Naive thymus-derived CD4-positive, alpha-beta T cell (primary cell): Measurements from ENCODE around the gene UIMC1. TPM values are rescaled to one million over a fixed set of nuclear protein-coding genes. Genes with fewer than 3 reads are reported as not detected.

Experiments
- ATAC-seq: fragments of 150-1000 bp; cut with Tn5 transposase; 2 replicates; pipeline ENCODE4 v1.10.0; 2021; ENCODE audit warnings: mild to moderate bottlenecking, moderate library complexity
- CTCF ChIA-PET: fragments of 350-600 bp; sonication (Branson Sonifier 250); formaldehyde crosslinking; loops from one replicate; lab custom pipeline; 2021; ENCODE audit warnings: antibody characterized with exemption; lab: Charles Lee
- POLR2A ChIA-PET: fragments of 350-600 bp; sonication (Branson Sonifier 250); formaldehyde crosslinking; loops from one replicate; lab custom pipeline; 2021; ENCODE audit warnings: antibody characterized with exemption, inconsistent platforms; lab: Charles Lee
- DNase-seq, 9 donors: peaks; one replicate each; pipeline versions ENCODE4 v3.0.0 to v3.0.0-alpha.2; 2020 to 2022; ENCODE audit warnings: mixed read lengths in 1 of 9
- H3K27ac ChIP-seq: one replicate; pipeline ENCODE4 v1.7.0; 2013; ENCODE audit warnings: mild to moderate bottlenecking, low read depth, low read length, moderate library complexity
- H3K27me3 ChIP-seq, 2 donors: one replicate each; pipeline ENCODE4 v1.7.0; 2013; ENCODE audit warnings: low read length in 2 of 2, mild to moderate bottlenecking in 2 of 2, moderate library complexity in 2 of 2; ENCODE audit not compliant: control insufficient read depth in 2 of 2, insufficient read depth in 2 of 2
- H3K36me3 ChIP-seq, 3 experiments: 1 replicate in 2 of 3; 2 replicates in 1 of 3; pipeline ENCODE4 v1.7.0; 2013; ENCODE audit warnings: low read length in 3 of 3, mild to moderate bottlenecking in 3 of 3, moderate library complexity in 1 of 3; ENCODE audit not compliant: insufficient read depth in 3 of 3, control insufficient read depth in 2 of 3
- H3K4me1 ChIP-seq, 2 donors: one replicate each; pipeline ENCODE4 v1.7.0; 2013; ENCODE audit warnings: low read length in 2 of 2, mild to moderate bottlenecking in 2 of 2, moderate library complexity in 1 of 2; ENCODE audit not compliant: control insufficient read depth in 2 of 2, insufficient read depth in 2 of 2
- H3K4me3 ChIP-seq: 2 replicates; pipeline ENCODE4 v1.7.0; 2013; ENCODE audit warnings: mild to moderate bottlenecking, low read length
- H3K9me3 ChIP-seq, 3 experiments: 1 replicate in 2 of 3; 2 replicates in 1 of 3; pipeline ENCODE4 v1.7.0; 2013; ENCODE audit warnings: low read length in 3 of 3; ENCODE audit not compliant: control insufficient read depth in 2 of 3
- H3K27ac Mint-ChIP-seq, 9 donors: one replicate each; pipeline ENCODE4 v1.8.0; 2020 to 2022; ENCODE audit warnings: mixed read lengths in 9 of 9, mild to moderate bottlenecking in 8 of 9, moderate library complexity in 5 of 9, inconsistent platforms in 2 of 9
- H3K27me3 Mint-ChIP-seq, 5 donors: one replicate each; pipeline ENCODE4 v1.8.0; 2021 to 2022; ENCODE audit warnings: mixed read lengths in 5 of 5, mild to moderate bottlenecking in 1 of 5
- H3K36me3 Mint-ChIP-seq, 5 donors: one replicate each; pipeline ENCODE4 v1.8.0; 2020 to 2022; ENCODE audit warnings: mixed read lengths in 5 of 5, mild to moderate bottlenecking in 3 of 5, inconsistent platforms in 1 of 5
- H3K4me1 Mint-ChIP-seq, 7 donors: one replicate each; pipeline ENCODE4 v1.8.0; 2020 to 2022; ENCODE audit warnings: mixed read lengths in 7 of 7, mild to moderate bottlenecking in 3 of 7, inconsistent platforms in 1 of 7
- H3K4me3 Mint-ChIP-seq, 10 donors: one replicate each; pipeline ENCODE4 v1.8.0; 2020 to 2022; ENCODE audit warnings: mild to moderate bottlenecking in 10 of 10, mixed read lengths in 10 of 10, moderate library complexity in 6 of 10, inconsistent platforms in 2 of 10
- H3K9me3 Mint-ChIP-seq, 11 donors: one replicate each; pipeline ENCODE4 v1.8.0; 2020 to 2022; ENCODE audit warnings: mixed read lengths in 11 of 11, mild to moderate bottlenecking in 4 of 11, inconsistent platforms in 1 of 11, moderate library complexity in 1 of 11
- intact Hi-C, 2 donors: fragments of 100-400 bp; cut with micrococcal nuclease; formaldehyde crosslinking; loops; one replicate each; pipeline ENCODE4 v1.15.1; 2023
- polyA plus RNA-seq, 2 donors: library from polyadenylated mRNA; unstranded; fragments of 300-500 nt; fragmentation: Illumina TruSeq; gene quantifications; one replicate each; pipeline ENCODE4 v1.2.3, GENCODE V29; 2021
- total RNA-seq, 6 experiments: library from RNA in 5 of 6; stranded (reverse) in 5 of 6; gene quantifications; 1 replicate in 5 of 6; 2 replicates in 1 of 6; pipeline ENCODE4 v1.2.3 and lab custom pipeline; 2021 to 2026

Gene UIMC1
- total and polyA plus RNA-seq, 7 experiments from 2014 or later: 17.5 to 60.8 (median 56.8) TPM

- ATAC-seq: no peak
- Mint-ChIP-seq H3K9me3 (no peaks in the 10 kb centered on the region), H3K36me3 (peaks cover 7 to 22% (median 12%) of the 10 kb centered on the region in 5 donors), H3K4me1 (peaks cover 8 to 28% (median 18%) of the 10 kb centered on the region in 7 donors), H3K4me3 (no peak overlapping the region), H3K27me3 (peaks cover 0 to 9% (median 0%) of the 10 kb centered on the region in 5 donors), H3K27ac (peak overlapping the region in 1 of 9 donors; percentile 14)
- DNase-seq: no peak
- CTCF ChIA-PET: no interaction called here
- intact Hi-C loops: no loop called here
- Histone ChIP-seq H3K27me3 (no peaks in the 10 kb centered on the region), H3K9me3 (no peaks in the 10 kb centered on the region), H3K4me1 (no peaks in the 10 kb centered on the region), H3K4me3 (no peak overlapping the region), H3K36me3 (peaks cover 2 to 22% (median 4%) of the 10 kb centered on the region in 3 experiments), H3K27ac (no peak overlapping the region)
- POLR2A ChIA-PET: no interaction called here
Measured at GRCh38 chr5:176899946-176900779, 106.4 kb downstream of the UIMC1 start.

- Mint-ChIP-seq H3K9me3 (no peaks in the 10 kb centered on the region), H3K27me3 (peaks cover 0 to 9% (median 0%) of the 10 kb centered on the region in 5 donors), H3K4me3 (peak within 1 kb of the TSS in 1 of 10 donors; percentile 16), H3K36me3 (peaks cover 5 to 17% (median 7%) of the 10 kb centered on the region in 5 donors), H3K27ac (peak within 1 kb of the TSS in 3 of 9 donors; percentile 29 to 82 (median 45)), H3K4me1 (peaks cover 8 to 28% (median 18%) of the 10 kb centered on the region in 7 donors)
- Histone ChIP-seq H3K27ac (no peak within 1 kb of the TSS), H3K9me3 (no peaks in the 10 kb centered on the region), H3K4me1 (no peaks in the 10 kb centered on the region), H3K27me3 (no peaks in the 10 kb centered on the region), H3K36me3 (peaks cover 0 to 16% (median under 1%) of the 10 kb centered on the region in 3 experiments), H3K4me3 (no peak within 1 kb of the TSS)
- POLR2A ChIA-PET: no interaction called here
- peak; percentile 73 for ATAC-seq
- no peak for DNase-seq
- CTCF ChIA-PET: interaction anchor here (0.6 kb wide), 1 partner anchor 12 kb away, joined by 3 read pairs; no protein-coding TSS in a partner anchor
- intact Hi-C loops: no loop called here
Measured at GRCh38 chr5:176899296-176899891, 107.2 kb downstream of the UIMC1 start, which contains the start of gene HK3. Gene HK3, minus strand, starts transcription at chr5:176899346. Its CDS starts 3,187 bp downstream, at chr5:176896159.

GRCh38 chr5:176897263-176897662 is 109.3 kb downstream of the UIMC1 start:
- Histone ChIP-seq H3K9me3 (no peaks in the 10 kb centered on the region), H3K4me3 (no peak overlapping the region), H3K27ac (no peak overlapping the region), H3K27me3 (no peaks in the 10 kb centered on the region), H3K4me1 (no peaks in the 10 kb centered on the region), H3K36me3 (no peaks in the 10 kb centered on the region)
- Mint-ChIP-seq H3K27me3 (peaks cover 0 to 9% (median 0%) of the 10 kb centered on the region in 5 donors), H3K36me3 (peaks cover 0 to 6% (median 0%) of the 10 kb centered on the region in 5 donors), H3K4me3 (no peak overlapping the region), H3K9me3 (no peaks in the 10 kb centered on the region), H3K27ac (peak overlapping the region in 1 of 9 donors; percentile 78), H3K4me1 (peaks cover 8 to 28% (median 18%) of the 10 kb centered on the region in 7 donors)
- DNase-seq: no peak
- ATAC-seq: no peak
- intact Hi-C loops: no loop called here
- ChIA-PET CTCF (no interaction called here), POLR2A (no interaction called here)

GRCh38 chr5:176895831-176896230 is 110.7 kb downstream of the UIMC1 start:
- H3K4me3 Mint-ChIP-seq: no peak overlapping the region
- no peaks in the 10 kb centered on the region for H3K36me3 ChIP-seq
- H3K9me3 Mint-ChIP-seq: no peaks in the 10 kb centered on the region
- ATAC-seq: no peak
- no peak for DNase-seq
- H3K4me1 Mint-ChIP-seq: peaks cover 8 to 25% (median 15%) of the 10 kb centered on the region in 7 donors
- no peaks in the 10 kb centered on the region for H3K4me1 ChIP-seq
- no peak overlapping the region for H3K27ac Mint-ChIP-seq
- ChIA-PET POLR2A (no interaction called here), CTCF (no interaction called here)
- intact Hi-C loops: no loop called here
- H3K27me3 Mint-ChIP-seq: peaks cover 0 to 9% (median 0%) of the 10 kb centered on the region in 5 donors
- no peak overlapping the region for H3K4me3 ChIP-seq
- H3K9me3 ChIP-seq: no peaks in the 10 kb centered on the region
- no peaks in the 10 kb centered on the region for H3K27me3 ChIP-seq
- no peak overlapping the region for H3K27ac ChIP-seq
- peaks cover 0 to 2% (median 0%) of the 10 kb centered on the region in 5 donors for H3K36me3 Mint-ChIP-seq

- no peaks in the 10 kb centered on the region for H3K27me3 ChIP-seq
- peaks cover 4 to 17% (median 9%) of the 10 kb centered on the region in 7 donors for H3K4me1 Mint-ChIP-seq
- DNase-seq: peak in 1 of 9 donors; percentile 9
- H3K27ac ChIP-seq: no peak overlapping the region
- intact Hi-C loops: no loop called here
- no peak overlapping the region for H3K4me3 ChIP-seq
- ChIA-PET CTCF (interaction anchor here (0.6 kb wide), 1 partner anchor 44 kb away, joined by 3 read pairs; no protein-coding TSS in a partner anchor), POLR2A (no interaction called here)
- H3K36me3 ChIP-seq: no peaks in the 10 kb centered on the region
- no peaks in the 10 kb centered on the region for H3K9me3 ChIP-seq
- H3K9me3 Mint-ChIP-seq: no peaks in the 10 kb centered on the region
- H3K4me3 Mint-ChIP-seq: no peak overlapping the region
- H3K4me1 ChIP-seq: no peaks in the 10 kb centered on the region
- H3K36me3 Mint-ChIP-seq: no peaks in the 10 kb centered on the region
- no peak for ATAC-seq
- H3K27me3 Mint-ChIP-seq: peaks cover 0 to 9% (median 0%) of the 10 kb centered on the region in 5 donors
- no peak overlapping the region for H3K27ac Mint-ChIP-seq
Measured at GRCh38 chr5:176894298-176894697, 112.3 kb downstream of the UIMC1 start.

DNA sequence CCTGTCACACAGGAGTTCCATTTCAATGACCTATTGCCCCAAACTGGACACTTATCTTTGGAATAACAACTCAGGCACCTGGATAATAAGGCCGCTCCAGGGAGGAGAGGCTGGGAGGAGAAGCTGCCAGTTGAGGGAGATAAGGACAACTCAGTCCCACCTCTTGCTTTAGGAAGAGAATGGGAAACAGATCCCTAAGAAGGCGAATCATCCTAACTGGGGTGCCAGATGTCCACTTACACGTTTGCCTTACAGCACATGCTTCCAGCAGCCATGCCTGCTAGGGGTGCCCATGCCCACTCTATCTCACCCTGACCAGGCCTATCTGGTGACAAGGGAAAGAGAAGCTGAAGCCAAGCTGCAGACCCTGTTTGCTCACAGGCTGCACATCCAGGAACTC is 113.9 kb downstream of the UIMC1 start:
- no peak for ATAC-seq
- no peaks in the 10 kb centered on the region for H3K36me3 Mint-ChIP-seq
- H3K4me1 ChIP-seq: no peaks in the 10 kb centered on the region
- H3K9me3 Mint-ChIP-seq: no peaks in the 10 kb centered on the region
- H3K27ac ChIP-seq: no peak overlapping the region
- H3K36me3 ChIP-seq: no peaks in the 10 kb centered on the region
- intact Hi-C loops: no loop called here
- no peak overlapping the region for H3K4me3 Mint-ChIP-seq
- no peak overlapping the region for H3K27ac Mint-ChIP-seq
- H3K27me3 Mint-ChIP-seq: peaks cover 0 to 5% (median 0%) of the 10 kb centered on the region in 5 donors
- no peaks in the 10 kb centered on the region for H3K9me3 ChIP-seq
- no peak overlapping the region for H3K4me3 ChIP-seq
- POLR2A ChIA-PET: no interaction called here
- CTCF ChIA-PET: no interaction called here
- H3K27me3 ChIP-seq: no peaks in the 10 kb centered on the region
- no peak for DNase-seq
- peaks cover 0 to 13% (median 4%) of the 10 kb centered on the region in 7 donors for H3K4me1 Mint-ChIP-seq
